K562 (cell line): ENCODE results near the gene CCDC174. TPM values are rescaled to one million over a fixed set of nuclear protein-coding genes. Genes with fewer than 3 reads are reported as not detected.
A peak's percentile ranks its signal among the peaks of the same experiment; 100 is the strongest.

ENCODE experiments used
- ATAC-seq: fragments of 200-7000 bp; cut with Tn5 transposase; 3 replicates; pipeline ENCODE4 v1.9.1; 2020; ENCODE audit warnings: moderate library complexity
- BruUV-seq: library from RNA; stranded (reverse); fragments of 400-500 nt; replicated peaks from 2 replicates; lab custom pipeline; 2021; lab: Mats Ljungman, UMichigan
- CTCF ChIA-PET: fragments of 300-600 bp; formaldehyde crosslinking; extraction: SDS; loops from one replicate; lab custom pipeline; 2021; ENCODE audit warnings: low intra/inter-chr PET ratio; lab: Yijun Ruan, JAX
- POLR2A ChIA-PET: fragments of 300-600, 350-650 bp; sonication (Branson Sonifier 250); formaldehyde crosslinking; extraction: SDS; loops from one replicate; lab custom pipeline; 2021; ENCODE audit warnings: antibody characterized with exemption, inconsistent platforms; lab: Yijun Ruan, JAX
- DNase-seq, 4 experiments: peaks; one replicate each; pipeline versions ENCODE4 v3.0.0 to v3.0.0-alpha.2; 2011 to 2018; ENCODE audit warnings: low spot score in 3 of 4, mixed read lengths in 3 of 4; ENCODE audit errors: extremely low read depth in 1 of 4
- FAIRE-seq: peaks from 2 replicates; lab custom pipeline; 2011; peaks lifted over from hg19 to GRCh38; lab: Jason Lieb, UNC
- H2AFZ ChIP-seq: 2 replicates; pipeline ENCODE4 v1.6.0; 2011; ENCODE audit warnings: low read depth, low read length, control low read depth, inconsistent platforms
- H3K27ac ChIP-seq: fragments of 200-600 bp; 3 replicates; pipeline ENCODE4 v1.8.0; 2011; ENCODE audit warnings: low read depth, mild to moderate bottlenecking, control low read depth, inconsistent platforms, low read length, moderate library complexity, mixed read lengths; ENCODE audit errors: extremely low read depth
- H3K27me3 ChIP-seq, 2 experiments: fragments of 300-600 bp in 1 of 2; 2 replicates in 1 of 2; 3 replicates in 1 of 2; pipeline versions ENCODE4 v1.6.0 to v1.8.0; 2011; ENCODE audit warnings: inconsistent platforms in 2 of 2, low read length in 2 of 2, mild to moderate bottlenecking in 1 of 2, mixed read lengths in 1 of 2, moderate library complexity in 1 of 2; ENCODE audit not compliant: control insufficient read depth in 2 of 2, insufficient read depth in 2 of 2
- H3K36me3 ChIP-seq: fragments of 300-600 bp; 3 replicates; pipeline ENCODE4 v1.8.0; 2011; ENCODE audit warnings: mild to moderate bottlenecking, low read length, inconsistent platforms; ENCODE audit not compliant: control insufficient read depth, insufficient read depth
- H3K4me1 ChIP-seq, 2 experiments: fragments of 200-600 bp in 1 of 2; replicated peaks in 1 of 2; 2 replicates in 1 of 2; 3 replicates in 1 of 2; pipeline versions ENCODE4 v1.5.1 to v1.8.0; 2011; ENCODE audit warnings: inconsistent platforms in 2 of 2, low read length in 2 of 2, mild to moderate bottlenecking in 1 of 2, mixed read lengths in 1 of 2, moderate library complexity in 1 of 2; ENCODE audit not compliant: control insufficient read depth in 2 of 2, insufficient read depth in 2 of 2
- H3K4me2 ChIP-seq: 2 replicates; pipeline ENCODE4 v1.6.1; 2011; ENCODE audit warnings: low read length, control low read depth, inconsistent platforms, mixed read lengths; ENCODE audit not compliant: insufficient read depth
- H3K4me3 ChIP-seq: fragments of 200-600 bp; sonication (generic), shearing (Covaris generic); 2 replicates; pipeline ENCODE4 v1.5.1; 2016; ENCODE audit warnings: control low read depth, inconsistent platforms
- H3K79me2 ChIP-seq: fragments of 200-600 bp; 3 replicates; pipeline ENCODE4 v1.8.0; 2011; ENCODE audit warnings: low read length, inconsistent platforms; ENCODE audit not compliant: control insufficient read depth, insufficient read depth
- H3K9ac ChIP-seq, 2 experiments: 2 replicates each; pipeline versions ENCODE4 v1.6.0 to v1.6.1; 2011; ENCODE audit warnings: low read depth in 2 of 2, low read length in 2 of 2, control low read depth in 1 of 2, inconsistent platforms in 1 of 2, mild to moderate bottlenecking in 1 of 2, mixed read lengths in 1 of 2; ENCODE audit not compliant: insufficient read depth in 1 of 2
- H3K9me1 ChIP-seq: one replicate; pipeline ENCODE4 v1.6.0; 2011; ENCODE audit warnings: inconsistent platforms, mild to moderate bottlenecking, low read length, moderate library complexity; ENCODE audit not compliant: control insufficient read depth, insufficient read depth
- H3K9me3 ChIP-seq: replicated peaks from 2 replicates; pipeline ENCODE4 v1.5.1; 2011; ENCODE audit warnings: low read depth, low read length, inconsistent platforms; ENCODE audit not compliant: control insufficient read depth, insufficient read depth
- H4K20me1 ChIP-seq: replicated peaks from 2 replicates; pipeline ENCODE4 v1.6.1; 2011; ENCODE audit warnings: low read length, inconsistent platforms, mixed read lengths; ENCODE audit not compliant: control insufficient read depth, insufficient read depth
- ADNP ChIP-seq: fragments of 200-800 bp; sonication (Bioruptor generic); IDR thresholded peaks from 2 replicates; pipeline ENCODE4 v1.6.1; 2016; ENCODE audit warnings: missing genetic modification characterization, missing compliant biosample characterization
- BCOR ChIP-seq: fragments of 450-650 bp; IDR thresholded peaks from 2 replicates; pipeline ENCODE4 v1.6.1; 2016
- CBX3 ChIP-seq, 2 experiments: IDR thresholded peaks; 1 replicate in 1 of 2; 2 replicates in 1 of 2; pipeline ENCODE4 v1.6.1; 2012; ENCODE audit warnings: inconsistent platforms in 2 of 2, low read length in 2 of 2, borderline replicate concordance in 1 of 2, control low read depth in 1 of 2
- CREB3L1 ChIP-seq: fragments of 450-650 bp; IDR thresholded peaks from 2 replicates; pipeline ENCODE4 v1.6.1; 2014; ENCODE audit warnings: low read depth, mild to moderate bottlenecking, moderate library complexity, borderline replicate concordance
- MBD2 ChIP-seq: sonication (generic); IDR thresholded peaks from 2 replicates; pipeline ENCODE4 v1.6.1; 2016; ENCODE audit warnings: low read depth, borderline replicate concordance
- RBM25 ChIP-seq: fragments of 200-400 bp; formaldehyde crosslinking; IDR thresholded peaks from 2 replicates; pipeline ENCODE4 v1.6.1; 2018; ENCODE audit warnings: low read length, low read depth, moderate library complexity; ENCODE audit not compliant: severe bottlenecking
- RFX7 ChIP-seq: fragments of 250-450 bp; sonication (Bioruptor Pico); IDR thresholded peaks from 2 replicates; pipeline ENCODE4 v1.5.1; 2021; ENCODE audit warnings: mild to moderate bottlenecking
- ZNF146 ChIP-seq: IDR thresholded peaks from one replicate; pipeline ENCODE4 v1.6.1; 2018; ENCODE audit warnings: missing compliant biosample characterization; ENCODE audit not compliant: unreplicated experiment
- ZNF24 ChIP-seq: fragments of 450-650 bp; IDR thresholded peaks from 2 replicates; pipeline ENCODE4 v1.6.1; 2016
- WGBS: fragments of 100-300 bp; shearing (Covaris generic); methylation state at CpG from one replicate; pipeline ENCODE4 v1.1.6; 2016; ENCODE audit warnings: low coverage, mixed read lengths; ENCODE audit not compliant: insufficient coverage; ENCODE audit errors: missing lambda C conversion rate; 5-methylcytosine and 5-hydroxymethylcytosine counted together
- in situ Hi-C: fragments of 300-500 bp; cut with MboI; formaldehyde crosslinking; loops from 4 replicates; pipeline ENCODE4 v1.15.0; 2018; ENCODE audit warnings: inconsistent platforms, mixed read lengths
- intact Hi-C: fragments of 100-400 bp; cut with micrococcal nuclease; formaldehyde crosslinking; loops from 2 replicates; pipeline ENCODE4 v1.14.2; 2022
- polyA plus RNA-seq, 8 experiments: library from polyadenylated mRNA; depleted of rRNA in 4 of 8; stranded (reverse) in 5 of 8; unstranded in 3 of 8; fragments of >200 nt; fragmentation: Nextera tagmentation in 2 of 8; fragmentation: Illumina TruSeq in 1 of 8; extraction: Ambion mirVana in 2 of 8; extraction: Trizol in 1 of 8; gene quantifications; 2 replicates each; pipeline versions ENCODE4 v1.2.1 to v1.2.3, GENCODE V29; 2011 to 2014; ENCODE audit warnings: inconsistent platforms in 1 of 8, missing spikeins in 1 of 8
- total RNA-seq, 7 experiments: library from RNA; depleted of rRNA in 6 of 7; stranded (reverse); fragments of >200 nt in 6 of 7; fragmentation: Illumina TruSeq in 2 of 7; extraction: Trizol in 2 of 7; gene quantifications; 2 replicates each; pipeline versions ENCODE4 v1.2.1 to v1.2.3, GENCODE V29; 2011 to 2021; ENCODE audit warnings: low replicate concordance in 1 of 7

The CCDC174 gene
- total and polyA plus RNA-seq, 9 of the 15 experiments (the other 6 are each of a cell fraction or from before 2014, with no cell fraction given) = 7.4 to 41.0 (median 28.5) TPM

GRCh38 chr3:14680115-14680514 lies 28.6 kb downstream of the CCDC174 start:
- peak; percentile 95 for TF ChIP-seq ZNF146 (CRISPR knock-in tag)
- TF ChIP-seq RBM25 = peak; percentile 80
- peak; percentile 51; the same call in 1 of the 2 replicates for TF ChIP-seq ADNP (tag)
- TF ChIP-seq RFX7 = no peak
- TF ChIP-seq CREB3L1 = no peak
- TF ChIP-seq CBX3 (IDR thresholded peaks at IDR 0.05; ENCODE audit: borderline replicate concordance in 1 of 2, low read length in 2 of 2) = peak in 1 of 2 experiments; percentile 84; a peak in 1 of 3 replicates
- TF ChIP-seq ZNF24 = peak; percentile 69; the same call in 1 of the 2 replicates
- TF ChIP-seq BCOR = 0 out of 2 replicates have a peak, but pooled peaks have one; percentile 42
- TF ChIP-seq MBD2 = no peak
- no peak overlapping the region for H3K27ac ChIP-seq
- no TSS peak for BruUV-seq
- intact Hi-C loops (no loop called here), in situ Hi-C loops (no loop called here)
- H3K4me1 ChIP-seq = no peaks in the 10 kb centered on the region
- peaks cover 6 to 18% of the 10 kb centered on the region in 2 experiments; a peak in 4 of 5 replicates for H3K27me3 ChIP-seq
- no peak for ATAC-seq
- no peak for DNase-seq
- H3K4me3 ChIP-seq = no peak overlapping the region
- ChIA-PET POLR2A (interaction anchor here (0.9 kb wide), 1 partner anchor 11 kb away, joined by 5 read pairs; no protein-coding TSS in a partner anchor), CTCF (no interaction called here)
- H3K36me3 ChIP-seq = no peaks in the 10 kb centered on the region
- 43% methylated on average over 1 of the region's 1 CpG for WGBS
- H2AFZ ChIP-seq = no peak overlapping the region
- H3K9ac ChIP-seq = no peak overlapping the region
- H3K9me3 ChIP-seq = 0 out of 2 replicates have a peak, but pooled peaks cover 4% of the 10 kb centered on the region
- no peaks in the 10 kb centered on the region for H3K9me1 ChIP-seq
- H4K20me1 ChIP-seq = 0 out of 2 replicates have a peak, but pooled peaks cover 5% of the 10 kb centered on the region
- FAIRE-seq = no peak
- H3K4me2 ChIP-seq = no peak overlapping the region
- no peaks in the 10 kb centered on the region for H3K79me2 ChIP-seq
